Testis (tissue), 2 donors: ENCODE data around the gene ITPRID1.

ENCODE experiments used
- CTCF ChIP-seq, 3 experiments: fragments of 450-650 bp in 2 of 3; fragments of 200-600 bp in 1 of 3; sonication (generic) in 1 of 3; IDR thresholded peaks; one replicate each; pipeline ENCODE4 v1.5.1; 2016 to 2019; ENCODE audit warnings: antibody characterized with exemption in 3 of 3, mild to moderate bottlenecking in 2 of 3, moderate library complexity in 1 of 3
- POLR2A ChIP-seq: fragments of 450-650 bp; IDR thresholded peaks from one replicate; pipeline ENCODE4 v1.6.1; 2017; ENCODE audit warnings: antibody characterized with exemption, mild to moderate bottlenecking, moderate library complexity

- TF ChIP-seq CTCF (IDR thresholded peaks at IDR 0.05), result no peak
- no peak for TF ChIP-seq POLR2A
These were observed 35.9 kb upstream of the ITPRID1 start for GRCh38 chr7:31478018-31478417.
